Naive thymus-derived CD8-positive, alpha-beta T cell (primary cell): ENCODE measurements around the gene ERCC8. TPM values are rescaled to one million over a fixed set of nuclear protein-coding genes. Genes with fewer than 3 reads are reported as not detected.

Experiments
- ATAC-seq, 2 donors: fragments of 150-1000 bp; cut with Tn5 transposase in 1 of 2; sonication (Bioruptor Pico), chemical (Tn5 transposase) in 1 of 2; 1 replicate in 1 of 2; 2 replicates in 1 of 2; pipeline ENCODE4 v1.10.0; 2021; ENCODE audit warnings: mild to moderate bottlenecking in 2 of 2, moderate library complexity in 2 of 2
- POLR2A ChIA-PET: fragments of 350-600 bp; sonication (Branson Sonifier 250); formaldehyde crosslinking; loops from one replicate; lab custom pipeline; 2021; ENCODE audit warnings: antibody characterized with exemption; lab: Charles Lee
- DNase-seq, 10 donors: peaks; one replicate each; pipeline versions ENCODE4 v3.0.0 to v3.0.0-alpha.2; 2020 to 2022
- H3K27ac Mint-ChIP-seq, 10 donors: one replicate each; pipeline ENCODE4 v1.8.0; 2020 to 2022; ENCODE audit warnings: mild to moderate bottlenecking in 10 of 10, mixed read lengths in 10 of 10, moderate library complexity in 4 of 10, inconsistent platforms in 1 of 10
- H3K27me3 Mint-ChIP-seq, 5 donors: one replicate each; pipeline ENCODE4 v1.8.0; 2021 to 2022; ENCODE audit warnings: mixed read lengths in 5 of 5
- H3K36me3 Mint-ChIP-seq, 3 donors: one replicate each; pipeline ENCODE4 v1.8.0; 2020 to 2022; ENCODE audit warnings: mixed read lengths in 3 of 3, mild to moderate bottlenecking in 2 of 3, inconsistent platforms in 1 of 3
- H3K4me1 Mint-ChIP-seq, 4 donors: one replicate each; pipeline ENCODE4 v1.8.0; 2021 to 2022; ENCODE audit warnings: mixed read lengths in 4 of 4
- H3K4me3 Mint-ChIP-seq, 10 donors: one replicate each; pipeline ENCODE4 v1.8.0; 2020 to 2022; ENCODE audit warnings: mild to moderate bottlenecking in 10 of 10, mixed read lengths in 10 of 10, moderate library complexity in 6 of 10, inconsistent platforms in 1 of 10
- H3K9me3 Mint-ChIP-seq, 9 donors: one replicate each; pipeline ENCODE4 v1.8.0; 2020 to 2022; ENCODE audit warnings: mixed read lengths in 9 of 9, mild to moderate bottlenecking in 3 of 9, inconsistent platforms in 1 of 9, moderate library complexity in 1 of 9
- polyA plus RNA-seq, 3 donors: library from polyadenylated mRNA; unstranded; fragments of 300-500 nt; fragmentation: Illumina TruSeq; gene quantifications; one replicate each; pipeline ENCODE4 v1.2.3, GENCODE V29; 2021
- total RNA-seq, 8 experiments: library from RNA in 2 of 8; stranded (reverse) in 2 of 8; gene quantifications; one replicate each; pipeline ENCODE4 v1.2.3 and lab custom pipeline; 2021 to 2026

The ERCC8 gene
- total and polyA plus RNA-seq, 5 experiments from 2014 or later: 7.6 to 16.6 (median 12.7) TPM

GRCh38 chr5:60852317-60852716 is 92.6 kb downstream of the ERCC8 start:
- H3K36me3 Mint-ChIP-seq: peaks cover 0 to 4% (median 0%) of the 10 kb centered on the region in 3 donors
- no peaks in the 10 kb centered on the region for H3K4me1 Mint-ChIP-seq
- no peak overlapping the region for H3K27ac Mint-ChIP-seq
- peaks cover 0 to 7% (median 2%) of the 10 kb centered on the region in 9 donors for H3K9me3 Mint-ChIP-seq
- POLR2A ChIA-PET: no interaction called here
- ATAC-seq: no peak
- DNase-seq: no peak
- H3K27me3 Mint-ChIP-seq: peaks cover 0 to 3% (median 0%) of the 10 kb centered on the region in 5 donors
- no peak overlapping the region for H3K4me3 Mint-ChIP-seq

DNA sequence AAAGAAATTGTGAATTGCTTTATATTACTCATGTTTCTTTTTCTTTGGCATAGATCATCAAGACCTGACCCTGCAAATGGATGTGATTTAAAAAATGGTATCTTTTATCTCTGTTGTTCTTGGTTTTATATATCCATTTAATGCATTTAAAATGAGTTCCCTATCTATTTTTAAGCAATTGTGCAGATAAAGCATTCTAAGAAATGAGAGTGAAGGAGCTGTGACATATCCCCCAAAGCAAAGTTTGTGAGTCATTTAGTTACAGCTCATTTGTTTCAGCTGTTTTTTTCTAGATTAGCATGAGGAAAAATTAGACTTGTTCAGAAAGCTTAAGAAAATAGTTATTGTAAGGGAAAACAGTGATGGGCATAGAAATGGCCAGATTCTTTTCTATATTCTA is 93.2 kb downstream of the ERCC8 start:
- H3K9me3 Mint-ChIP-seq: peaks cover 0 to 7% (median under 1%) of the 10 kb centered on the region in 9 donors

DNA sequence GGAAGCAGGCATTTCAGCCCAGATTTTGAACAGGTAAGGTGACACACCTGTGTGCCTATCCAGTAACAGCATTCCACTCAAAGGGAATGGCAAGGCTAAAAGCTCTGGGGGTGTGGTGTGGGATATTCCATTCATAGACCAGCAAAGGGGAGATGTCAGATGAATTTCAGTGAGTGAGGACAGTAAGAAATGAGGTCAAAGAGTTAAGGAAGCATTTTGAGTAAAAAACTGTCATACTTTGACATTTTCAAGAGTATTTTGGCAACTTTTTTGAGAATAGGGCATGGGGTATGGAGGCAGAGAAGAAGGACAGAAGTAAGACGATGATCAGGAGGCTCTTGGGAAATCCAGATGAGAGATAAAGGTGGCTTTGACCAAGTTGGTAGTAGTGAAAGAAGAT is 98.6 kb downstream of the ERCC8 start:
- H3K4me1 Mint-ChIP-seq: peaks cover 5 to 15% (median 9%) of the 10 kb centered on the region in 4 donors
- H3K27ac Mint-ChIP-seq: no peak overlapping the region
- POLR2A ChIA-PET: no interaction called here
- H3K27me3 Mint-ChIP-seq: peaks cover 26 to 51% (median 43%) of the 10 kb centered on the region in 5 donors
- H3K4me3 Mint-ChIP-seq: no peak overlapping the region
- ATAC-seq (no peak), DNase-seq (no peak)
- no peaks in the 10 kb centered on the region for H3K9me3 Mint-ChIP-seq
- H3K36me3 Mint-ChIP-seq: peaks cover 0 to 11% (median 0%) of the 10 kb centered on the region in 3 donors

More for the DNA sequence above, 93.2 kb downstream of the ERCC8 start:
- H3K4me1 Mint-ChIP-seq: no peaks in the 10 kb centered on the region
- H3K36me3 Mint-ChIP-seq: peaks cover 0 to 4% (median 0%) of the 10 kb centered on the region in 3 donors
- H3K27ac Mint-ChIP-seq: no peak overlapping the region
- ATAC-seq (no peak), DNase-seq (no peak)
- H3K27me3 Mint-ChIP-seq: peaks cover 0 to 5% (median 4%) of the 10 kb centered on the region in 5 donors
- POLR2A ChIA-PET: no interaction called here
- H3K4me3 Mint-ChIP-seq: no peak overlapping the region

GRCh38 chr5:60843936-60844905 is 100.6 kb downstream of the ERCC8 start, which contains the start of gene ELOVL7:
Gene ELOVL7, minus strand, starts transcription at chr5:60844269. Its CDS starts 56,872 bp downstream, at chr5:60787397.
- ATAC-seq: peak; percentile 50 to 58
- H3K9me3 Mint-ChIP-seq: no peaks in the 10 kb centered on the region
- peaks cover 5 to 15% (median 9%) of the 10 kb centered on the region in 4 donors for H3K4me1 Mint-ChIP-seq

DNA sequence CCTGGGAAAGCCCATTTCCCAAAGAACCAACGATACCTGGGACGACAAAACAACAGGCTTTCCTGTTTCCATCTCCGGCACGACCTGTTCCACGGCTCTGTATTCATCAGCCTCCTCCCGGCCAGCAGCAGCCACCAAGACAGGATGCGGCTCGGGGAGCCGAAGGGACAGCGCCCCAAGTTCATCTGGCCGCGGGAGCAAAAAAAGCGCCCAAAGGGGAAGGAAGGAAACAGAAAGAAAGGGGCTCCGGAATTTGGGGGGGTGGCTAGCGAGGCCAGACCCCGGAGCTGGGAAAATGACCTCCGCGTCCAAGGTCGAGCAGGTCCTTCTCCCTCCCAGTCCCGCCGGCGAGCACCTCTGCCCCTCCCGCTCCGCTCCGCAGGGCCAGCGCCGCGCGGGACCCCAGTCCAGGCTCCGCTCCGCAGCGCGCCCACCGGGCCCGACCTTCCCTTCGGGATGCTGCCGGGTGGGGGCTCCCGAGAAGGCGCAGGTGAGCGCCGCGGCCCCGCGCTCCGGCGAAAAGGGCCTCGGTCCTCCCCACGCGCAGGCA is 101.4 kb downstream of the ERCC8 start:
- no peak for DNase-seq
- Mint-ChIP-seq H3K9me3 (no peaks in the 10 kb centered on the region), H3K27ac (no peak overlapping the region), H3K27me3 (peaks cover 34 to 67% (median 51%) of the 10 kb centered on the region in 5 donors), H3K4me1 (peaks cover 5 to 15% (median 9%) of the 10 kb centered on the region in 4 donors), H3K36me3 (peaks cover 0 to 11% (median 0%) of the 10 kb centered on the region in 3 donors), H3K4me3 (peak overlapping the region; percentile 30 to 74 (median 64))
- POLR2A ChIA-PET: no interaction called here
- ATAC-seq: no peak

More at GRCh38 chr5:60843936-60844905, 100.6 kb downstream of the ERCC8 start, which contains the start of gene ELOVL7:
- POLR2A ChIA-PET: no interaction called here
- peaks cover 34 to 67% (median 51%) of the 10 kb centered on the region in 5 donors for H3K27me3 Mint-ChIP-seq
- H3K4me3 Mint-ChIP-seq: peak within 1 kb of the TSS; percentile 50 to 80 (median 72)
- H3K27ac Mint-ChIP-seq: no peak within 1 kb of the TSS
- peaks cover 0 to 11% (median 0%) of the 10 kb centered on the region in 3 donors for H3K36me3 Mint-ChIP-seq
- peak in 1 of 10 donors; percentile 14 for DNase-seq

DNA sequence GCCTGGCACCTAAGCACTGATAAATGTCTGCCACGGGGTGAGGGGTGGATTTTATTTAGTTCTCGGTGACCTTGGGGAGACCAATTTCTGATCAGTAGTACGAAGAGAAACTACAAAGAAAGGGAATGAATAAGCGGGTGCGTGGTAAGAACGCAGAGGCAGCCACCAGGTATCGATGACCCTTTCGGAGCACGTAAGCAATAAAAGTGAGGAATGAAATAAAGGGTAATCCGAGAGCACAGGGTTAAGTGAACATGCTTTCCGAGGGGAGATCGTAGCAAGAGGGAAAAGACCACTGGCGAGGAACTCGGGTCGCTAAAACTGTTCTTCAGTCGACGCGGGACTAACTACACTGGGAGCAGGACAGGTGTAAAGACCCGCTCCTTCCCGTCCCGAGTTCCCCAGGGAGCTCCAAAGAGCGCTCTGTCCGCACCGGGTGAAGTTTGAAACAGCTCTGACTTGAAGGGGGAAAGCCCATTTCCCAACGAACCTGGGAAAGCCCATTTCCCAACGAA is 101.9 kb downstream of the ERCC8 start:
- DNase-seq (no peak), ATAC-seq (no peak)
- H3K27ac Mint-ChIP-seq: peak overlapping the region in 1 of 10 donors; percentile 1
- H3K36me3 Mint-ChIP-seq: peaks cover 0 to 11% (median 0%) of the 10 kb centered on the region in 3 donors
- H3K4me3 Mint-ChIP-seq: peak overlapping the region; percentile 30 to 79 (median 70)
- peaks cover 5 to 15% (median 9%) of the 10 kb centered on the region in 4 donors for H3K4me1 Mint-ChIP-seq
- POLR2A ChIA-PET: no interaction called here
- peaks cover 34 to 67% (median 54%) of the 10 kb centered on the region in 5 donors for H3K27me3 Mint-ChIP-seq
- no peaks in the 10 kb centered on the region for H3K9me3 Mint-ChIP-seq

DNA sequence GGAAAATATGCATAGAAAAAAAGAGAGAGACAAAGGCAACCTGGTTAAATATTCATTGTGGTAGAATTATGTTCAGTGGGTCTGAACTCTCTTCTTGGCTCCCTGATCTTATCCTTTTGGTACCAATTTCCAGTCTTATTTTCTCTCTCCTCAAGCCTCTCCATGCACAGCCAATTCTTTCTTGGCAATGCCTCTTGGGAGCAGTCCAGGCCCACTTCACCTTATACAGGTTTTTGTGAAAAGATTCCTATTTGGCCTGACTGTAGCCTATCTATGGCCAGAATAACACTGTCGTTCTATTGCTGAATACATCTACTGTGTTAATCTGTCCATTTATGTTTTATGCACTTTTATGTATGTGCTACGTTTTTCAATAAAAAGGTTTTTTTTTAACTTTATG is 103.5 kb downstream of the ERCC8 start:
- no peaks in the 10 kb centered on the region for H3K9me3 Mint-ChIP-seq
- ATAC-seq: no peak
- POLR2A ChIA-PET: no interaction called here
- no peak overlapping the region for H3K4me3 Mint-ChIP-seq
- H3K4me1 Mint-ChIP-seq: peaks cover 5 to 15% (median 9%) of the 10 kb centered on the region in 4 donors
- no peak overlapping the region for H3K27ac Mint-ChIP-seq
- H3K27me3 Mint-ChIP-seq: peaks cover 32 to 62% (median 48%) of the 10 kb centered on the region in 5 donors
- H3K36me3 Mint-ChIP-seq: peaks cover 0 to 11% (median 0%) of the 10 kb centered on the region in 3 donors
- DNase-seq: no peak

GRCh38 chr5:60836131-60836530 is 108.7 kb downstream of the ERCC8 start:
- no peaks in the 10 kb centered on the region for H3K9me3 Mint-ChIP-seq
- H3K27ac Mint-ChIP-seq: no peak overlapping the region
- no peak for DNase-seq
- peaks cover 8 to 29% (median 16%) of the 10 kb centered on the region in 5 donors for H3K27me3 Mint-ChIP-seq
- no peaks in the 10 kb centered on the region for H3K4me1 Mint-ChIP-seq
- POLR2A ChIA-PET: no interaction called here
- no peak overlapping the region for H3K4me3 Mint-ChIP-seq
- ATAC-seq: no peak
- peaks cover 0 to 2% (median 0%) of the 10 kb centered on the region in 3 donors for H3K36me3 Mint-ChIP-seq

DNA sequence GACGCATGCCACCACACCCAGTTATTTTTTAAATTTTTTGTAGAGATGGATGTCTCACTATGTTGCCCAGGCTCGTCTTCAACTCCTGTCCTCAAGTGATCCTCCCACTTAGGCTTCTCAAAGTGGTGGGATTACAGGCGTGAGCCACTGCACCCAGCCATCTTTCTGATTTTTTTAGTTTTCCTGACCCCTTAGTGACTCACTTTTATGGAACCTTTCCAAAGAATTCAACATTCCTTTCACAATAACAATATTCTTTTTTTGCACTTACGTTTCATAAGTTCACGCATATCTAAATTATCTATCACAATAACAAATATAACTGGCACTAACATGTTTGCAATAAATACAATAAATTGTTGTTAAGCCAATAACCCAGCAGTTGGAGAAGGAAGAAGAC is 109.3 kb downstream of the ERCC8 start:
- H3K36me3 Mint-ChIP-seq: peaks cover 0 to 2% (median 0%) of the 10 kb centered on the region in 3 donors
- ATAC-seq (no peak), DNase-seq (no peak)
- no peaks in the 10 kb centered on the region for H3K9me3 Mint-ChIP-seq
- H3K4me1 Mint-ChIP-seq: no peaks in the 10 kb centered on the region
- H3K27me3 Mint-ChIP-seq: peaks cover 8 to 26% (median 15%) of the 10 kb centered on the region in 5 donors
- H3K4me3 Mint-ChIP-seq: no peak overlapping the region
- POLR2A ChIA-PET: no interaction called here
- H3K27ac Mint-ChIP-seq: no peak overlapping the region

DNA sequence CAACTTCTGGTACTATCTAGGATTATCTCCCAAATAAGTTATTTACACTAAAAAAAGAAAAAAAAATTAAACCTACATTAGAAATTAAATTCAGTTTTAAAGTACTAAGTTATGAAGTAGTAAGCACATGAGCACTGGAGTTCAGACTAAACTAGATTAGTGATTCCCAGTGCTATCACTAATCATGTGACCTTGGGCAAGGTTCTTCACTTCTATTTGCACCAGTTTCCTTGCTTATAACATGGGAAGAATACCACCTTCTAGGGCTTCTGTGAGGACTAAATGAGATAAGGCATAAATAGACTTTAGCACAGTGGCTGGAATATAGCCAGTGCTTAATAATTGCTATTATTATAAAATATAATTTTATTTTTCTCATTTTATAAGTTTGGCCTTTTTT is 111.3 kb downstream of the ERCC8 start:
- DNase-seq: no peak
- Mint-ChIP-seq H3K27ac (no peak overlapping the region), H3K9me3 (no peaks in the 10 kb centered on the region), H3K4me3 (no peak overlapping the region), H3K4me1 (no peaks in the 10 kb centered on the region), H3K36me3 (peaks cover 0 to 2% (median 0%) of the 10 kb centered on the region in 3 donors), H3K27me3 (peaks cover 1 to 14% (median 6%) of the 10 kb centered on the region in 5 donors)
- POLR2A ChIA-PET: no interaction called here
- no peak for ATAC-seq

GRCh38 chr5:60830581-60831127 is 114.2 kb downstream of the ERCC8 start:
- peaks cover 0 to under 1% (median 0%) of the 10 kb centered on the region in 3 donors for H3K36me3 Mint-ChIP-seq
- H3K9me3 Mint-ChIP-seq: no peaks in the 10 kb centered on the region
- H3K27me3 Mint-ChIP-seq: peaks cover 0 to 7% (median 4%) of the 10 kb centered on the region in 5 donors
- POLR2A ChIA-PET: no interaction called here
- ATAC-seq (no peak), DNase-seq (no peak)
- H3K4me3 Mint-ChIP-seq: no peak overlapping the region
- H3K4me1 Mint-ChIP-seq: no peaks in the 10 kb centered on the region
- H3K27ac Mint-ChIP-seq: no peak overlapping the region

DNA sequence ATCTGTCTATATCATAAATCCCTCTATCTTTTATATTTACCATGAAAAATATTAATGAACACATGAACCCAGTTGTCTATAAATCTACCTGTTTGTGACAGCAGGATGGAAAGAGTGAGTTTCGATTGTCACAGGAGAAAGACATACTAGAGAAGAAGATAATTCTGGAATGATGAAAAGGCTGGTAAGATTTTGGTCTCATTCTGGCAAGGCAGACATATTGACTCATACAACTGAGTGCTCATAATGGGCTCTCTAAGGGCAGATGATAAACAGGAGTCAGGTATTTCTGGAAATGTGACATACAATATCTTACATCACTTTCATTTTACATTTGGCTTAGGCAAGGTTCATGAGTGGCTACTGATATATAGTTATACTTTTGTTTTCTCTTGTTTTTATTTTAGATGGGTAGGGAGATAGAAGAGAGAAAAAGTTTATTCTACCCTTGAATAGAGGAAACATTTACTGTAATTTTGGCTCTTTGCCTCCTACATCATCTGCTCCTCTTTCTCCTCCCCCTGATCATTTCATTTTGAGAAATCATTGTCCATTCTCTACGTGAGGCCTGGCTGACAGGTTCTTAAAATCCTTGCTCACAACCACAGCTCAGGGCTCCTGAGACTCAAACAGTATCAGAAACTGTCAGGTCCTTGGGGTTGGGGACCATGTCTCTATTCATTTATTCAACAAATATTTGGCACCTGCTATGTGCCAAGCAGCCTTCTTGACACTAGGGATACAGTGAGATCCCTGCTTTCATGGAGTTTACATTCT is 115.2 kb downstream of the ERCC8 start:
- H3K27me3 Mint-ChIP-seq: peaks cover 0 to 5% (median 3%) of the 10 kb centered on the region in 5 donors
- no peaks in the 10 kb centered on the region for H3K4me1 Mint-ChIP-seq
- H3K36me3 Mint-ChIP-seq: no peaks in the 10 kb centered on the region
- no peak for DNase-seq
- no peaks in the 10 kb centered on the region for H3K9me3 Mint-ChIP-seq
- H3K27ac Mint-ChIP-seq: no peak overlapping the region
- ATAC-seq: no peak
- POLR2A ChIA-PET: no interaction called here
- H3K4me3 Mint-ChIP-seq: no peak overlapping the region
